ENCODE measurements around the gene EBNA1BP2. TPM values are rescaled to one million over a fixed set of nuclear protein-coding genes. Genes with fewer than 3 reads are reported as not detected.
"Not testable (repeated sequence)": the region's sequence is repeated elsewhere in the genome, so short reads cannot be mapped to it uniquely, and the experiment has no call there.

Gene EBNA1BP2
- total and polyA plus RNA-seq, 8 donors, result 13.2 to 47.1 (median 23.7) TPM

DNA sequence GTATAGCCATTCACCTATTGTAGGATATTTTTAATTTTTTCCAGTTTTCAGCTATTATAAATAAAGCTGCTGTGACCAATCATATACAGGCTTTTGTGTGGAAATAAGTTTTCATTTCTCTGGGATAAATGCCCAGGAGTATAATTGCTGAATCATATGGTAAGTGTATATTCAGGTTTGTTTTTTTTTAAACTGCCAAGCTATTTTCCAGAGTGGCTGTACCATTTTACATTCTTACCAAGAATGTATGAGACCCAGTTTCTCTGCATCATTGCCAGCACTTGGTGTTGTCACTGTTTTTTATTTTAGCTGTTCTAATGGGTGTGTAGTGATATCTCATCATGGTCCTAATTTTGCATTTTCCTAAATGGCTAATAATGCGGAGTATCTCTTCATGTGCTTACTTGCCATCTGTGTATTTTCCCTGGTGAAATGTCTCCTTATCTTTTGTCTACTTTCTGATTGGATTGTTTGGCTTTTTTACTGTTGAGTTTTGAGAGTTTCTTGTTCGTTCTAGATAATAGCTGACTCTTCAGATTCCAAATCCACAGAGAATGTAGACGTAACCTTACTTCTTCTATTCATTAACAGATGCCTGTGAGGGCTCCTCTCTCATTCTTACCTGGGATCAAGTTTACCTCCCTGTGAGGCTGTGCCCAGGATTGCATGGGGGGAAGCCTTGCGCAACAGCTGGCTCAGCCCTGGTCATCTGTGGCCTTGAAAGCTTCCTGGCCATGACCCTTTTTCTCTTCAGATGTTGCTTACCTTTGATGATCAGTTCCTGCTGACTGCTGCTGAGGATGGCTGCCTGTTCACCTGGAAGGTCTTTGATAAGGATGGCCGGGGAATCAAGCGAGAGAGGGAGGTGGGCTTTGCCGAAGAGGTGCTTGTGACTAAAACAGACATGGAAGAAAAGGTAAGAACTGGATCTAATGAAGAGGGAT lies 42.7 kb upstream of the EBNA1BP2 start:
- no peak overlapping the region for H3K27ac ChIP-seq
- H3K9me3 ChIP-seq, result no peaks in the 10 kb centered on the region
- no peaks in the 10 kb centered on the region for H3K36me3 ChIP-seq
- intact Hi-C loops (cut with DNase I), result no loop called here
- no peaks in the 10 kb centered on the region for H3K4me1 ChIP-seq
- no peak for DNase-seq
- TF ChIP-seq, protein P1, sequence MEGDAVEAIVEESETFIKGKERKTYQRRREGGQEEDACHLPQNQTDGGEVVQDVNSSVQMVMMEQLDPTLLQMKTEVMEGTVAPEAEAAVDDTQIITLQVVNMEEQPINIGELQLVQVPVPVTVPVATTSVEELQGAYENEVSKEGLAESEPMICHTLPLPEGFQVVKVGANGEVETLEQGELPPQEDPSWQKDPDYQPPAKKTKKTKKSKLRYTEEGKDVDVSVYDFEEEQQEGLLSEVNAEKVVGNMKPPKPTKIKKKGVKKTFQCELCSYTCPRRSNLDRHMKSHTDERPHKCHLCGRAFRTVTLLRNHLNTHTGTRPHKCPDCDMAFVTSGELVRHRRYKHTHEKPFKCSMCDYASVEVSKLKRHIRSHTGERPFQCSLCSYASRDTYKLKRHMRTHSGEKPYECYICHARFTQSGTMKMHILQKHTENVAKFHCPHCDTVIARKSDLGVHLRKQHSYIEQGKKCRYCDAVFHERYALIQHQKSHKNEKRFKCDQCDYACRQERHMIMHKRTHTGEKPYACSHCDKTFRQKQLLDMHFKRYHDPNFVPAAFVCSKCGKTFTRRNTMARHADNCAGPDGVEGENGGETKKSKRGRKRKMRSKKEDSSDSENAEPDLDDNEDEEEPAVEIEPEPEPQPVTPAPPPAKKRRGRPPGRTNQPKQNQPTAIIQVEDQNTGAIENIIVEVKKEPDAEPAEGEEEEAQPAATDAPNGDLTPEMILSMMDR (IDR thresholded peaks at IDR 0.05), result no peak
- WGBS, 2 donors, result 50 to 59% methylated on average over 7 of the region's 7 CpGs
- ATAC-seq, result no peak
- no peaks in the 10 kb centered on the region for H3K27me3 ChIP-seq
- no peak overlapping the region for H3K4me3 ChIP-seq
- no peak for FAIRE-seq

DNA sequence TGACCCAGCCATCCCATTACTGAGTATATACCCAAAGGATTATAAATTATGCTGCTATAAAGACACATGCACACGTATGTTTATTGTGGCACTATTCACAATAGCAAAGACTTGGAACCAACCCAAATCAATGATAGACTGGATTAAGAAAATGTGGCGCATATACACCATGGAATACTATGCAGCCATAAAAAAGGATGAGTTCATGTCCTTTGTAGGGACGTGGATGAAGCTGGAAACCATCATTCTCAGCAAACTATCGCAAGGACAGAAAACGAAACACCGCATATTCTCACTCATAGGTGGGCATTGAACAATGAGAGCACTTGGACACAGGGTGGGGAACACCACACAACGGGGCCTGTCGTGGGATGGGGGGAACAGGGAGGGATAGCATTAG lies 36.2 kb upstream of the EBNA1BP2 start:
- H3K9me3 ChIP-seq; intact Hi-C loops (cut with DNase I); DNase-seq; FAIRE-seq; H3K4me1 ChIP-seq; H3K4me3 ChIP-seq; ATAC-seq; H3K27me3 ChIP-seq; H3K36me3 ChIP-seq; H3K27ac ChIP-seq: not testable (repeated sequence)
- WGBS, 2 donors, result 94% methylated on average over 8 of the region's 8 CpGs

DNA sequence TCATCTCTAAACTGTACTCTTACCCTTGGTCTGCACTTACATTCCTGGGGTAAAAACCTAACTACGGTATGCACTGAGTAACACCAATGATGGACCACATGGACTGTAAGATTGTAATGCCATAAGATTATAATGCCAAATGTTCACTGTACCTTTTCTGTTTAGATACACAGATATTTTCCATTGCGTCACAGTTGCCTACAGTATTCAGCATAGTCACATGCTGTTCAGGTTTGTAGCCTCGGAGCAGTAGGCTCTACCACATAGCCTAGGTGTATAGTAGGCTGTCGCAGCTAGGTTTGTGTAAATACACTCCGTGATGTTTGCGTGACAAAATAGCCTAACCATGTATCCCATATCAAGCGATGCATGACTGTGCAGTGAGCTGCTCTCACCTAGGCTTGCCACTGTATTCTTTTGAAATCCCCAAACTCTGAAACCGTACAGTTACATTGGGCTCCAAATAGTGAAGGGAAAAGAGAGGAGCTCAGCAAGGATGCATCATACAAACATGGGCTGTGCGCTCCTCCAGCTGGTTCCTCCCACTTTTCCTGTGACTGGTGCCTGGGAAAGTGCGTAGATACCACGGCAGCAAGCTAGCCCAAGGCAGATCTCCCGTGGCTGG lies 35.3 kb upstream of the EBNA1BP2 start:
- no peak overlapping the region for H3K4me3 ChIP-seq
- 84 to 91% methylated on average over 12 of the region's 12 CpGs for WGBS, 2 donors
- ATAC-seq, result no peak

DNA sequence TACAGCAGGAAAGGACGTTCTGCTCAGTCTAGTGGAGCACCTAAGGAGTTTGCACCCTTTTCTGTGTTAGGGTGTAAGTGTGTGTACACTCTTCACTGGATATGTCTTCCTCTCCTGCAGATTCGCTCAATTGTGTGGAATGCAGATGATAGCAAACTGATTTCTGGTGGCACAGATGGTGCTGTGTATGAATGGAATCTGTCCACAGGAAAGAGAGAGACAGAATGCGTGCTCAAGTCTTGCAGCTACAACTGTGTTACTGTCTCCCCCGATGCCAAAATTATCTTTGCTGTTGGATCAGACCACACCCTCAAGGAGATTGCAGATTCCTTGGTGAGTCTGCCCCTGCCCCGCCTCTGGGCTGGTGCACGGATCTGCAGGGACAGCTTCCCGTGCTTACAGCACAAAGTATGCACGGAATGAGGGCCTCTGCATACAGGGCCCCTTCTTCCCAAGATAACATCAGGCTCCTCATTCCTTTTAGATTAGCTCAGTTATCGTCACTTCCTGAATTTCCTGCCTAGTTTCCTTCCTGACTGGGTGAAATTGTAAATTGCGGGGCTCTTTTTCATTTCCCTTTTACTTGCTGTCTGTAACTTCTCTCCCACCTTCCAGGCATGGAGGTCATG lies 34.6 kb upstream of the EBNA1BP2 start:
- no peak for FAIRE-seq
- peak in 3 of 4 donors; percentile 69 to 78 (median 70) for ATAC-seq
- Histone ChIP-seq H3K4me1 (no peaks in the 10 kb centered on the region), H3K27ac (peak overlapping the region in 1 of 4 donors; percentile 36), H3K9me3 (no peaks in the 10 kb centered on the region), H3K27me3 (no peaks in the 10 kb centered on the region), H3K36me3 (no peaks in the 10 kb centered on the region), H3K4me3 (no peak overlapping the region)
- intact Hi-C loops (cut with DNase I), result no loop called here
- TF ChIP-seq, protein P1 (IDR thresholded peaks at IDR 0.05), result no peak
- no peak for DNase-seq
- 52 to 56% methylated on average over 10 of the region's 10 CpGs for WGBS, 2 donors

More for the DNA sequence above, 35.3 kb upstream of the EBNA1BP2 start:
- intact Hi-C loops (cut with DNase I), result no loop called here
- Histone ChIP-seq H3K27ac (peak overlapping the region in 2 of 4 donors; percentile 6 to 36), H3K4me1 (no peaks in the 10 kb centered on the region), H3K27me3 (no peaks in the 10 kb centered on the region), H3K36me3 (no peaks in the 10 kb centered on the region), H3K9me3 (no peaks in the 10 kb centered on the region)
- FAIRE-seq (no peak), DNase-seq (no peak)
- TF ChIP-seq, protein P1 (IDR thresholded peaks at IDR 0.05), result no peak

DNA sequence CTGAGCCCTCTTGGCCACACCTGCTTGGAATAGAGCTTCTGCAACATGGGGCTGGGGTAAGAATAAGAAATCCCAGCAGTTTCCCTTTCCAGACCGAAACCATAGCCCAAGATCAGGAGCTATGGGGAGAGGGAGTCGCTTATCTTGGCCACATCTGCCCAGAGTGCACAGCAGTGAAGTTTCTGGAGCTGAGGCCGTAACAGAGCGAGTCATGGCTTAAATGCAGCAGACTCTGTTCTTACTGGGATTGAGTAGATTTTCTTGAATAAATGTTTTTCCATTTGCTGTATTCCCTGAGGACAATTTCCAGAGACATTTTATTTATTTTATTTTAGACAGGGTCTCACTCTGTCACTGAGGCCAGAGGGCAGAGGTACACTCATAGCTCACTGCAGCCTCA lies 33.6 kb upstream of the EBNA1BP2 start:
- Histone ChIP-seq H3K4me3 (no peak overlapping the region), H3K4me1 (no peaks in the 10 kb centered on the region), H3K9me3 (no peaks in the 10 kb centered on the region), H3K27me3 (no peaks in the 10 kb centered on the region), H3K36me3 (no peaks in the 10 kb centered on the region), H3K27ac (no peak overlapping the region)
- ATAC-seq (no peak), FAIRE-seq (no peak), DNase-seq (no peak)
- WGBS, 2 donors, result 94% methylated on average over 4 of the region's 4 CpGs
- TF ChIP-seq, protein P1 (IDR thresholded peaks at IDR 0.05), result no peak
- intact Hi-C loops (cut with DNase I), result no loop called here
